H1 (cell line): ENCODE data around the gene THYN1. TPM values are rescaled to one million over a fixed set of nuclear protein-coding genes. Genes with fewer than 3 reads are reported as not detected.
A peak's percentile ranks its signal among the peaks of the same experiment; 100 is the strongest.

Source experiments
- ASH2L ChIP-seq: fragments of 200-600, 300-600 bp; sonication (generic); IDR thresholded peaks from one replicate; pipeline ENCODE4 v1.7.1; 2017; ENCODE audit warnings: low read length
- EZH2 ChIP-seq: fragments of 200-600 bp; sonication (generic); IDR thresholded peaks from 2 replicates; pipeline ENCODE4 v1.7.1; 2012; ENCODE audit warnings: low read depth, mild to moderate bottlenecking, moderate library complexity, low read length, inconsistent platforms; ENCODE audit not compliant: severe bottlenecking
- MAFK ChIP-seq: IDR thresholded peaks from 2 replicates; pipeline ENCODE4 v1.6.1; 2012; ENCODE audit warnings: low read depth, mild to moderate bottlenecking, improper control_type of control experiment, low read length
- RBBP5 ChIP-seq: IDR thresholded peaks from 2 replicates; pipeline ENCODE4 v1.7.1; 2012; ENCODE audit warnings: low read depth, mild to moderate bottlenecking, inconsistent platforms, low read length, moderate library complexity, borderline replicate concordance
- RFX5 ChIP-seq: IDR thresholded peaks from 2 replicates; pipeline ENCODE4 v1.6.1; 2011; ENCODE audit warnings: low read depth, low read length, improper control_type of control experiment, borderline replicate concordance
- SIN3A ChIP-seq, 2 experiments: IDR thresholded peaks in 1 of 2; conservative IDR thresholded peaks in 1 of 2; 2 replicates each; pipeline ENCODE4 v1.6.1; 2011 to 2012; ENCODE audit warnings: low read length in 2 of 2, improper control_type of control experiment in 1 of 2, low read depth in 1 of 2, mild to moderate bottlenecking in 1 of 2
- SIRT6 ChIP-seq: IDR thresholded peaks from one replicate; pipeline ENCODE4 v1.7.1; 2012; ENCODE audit warnings: low read length, inconsistent platforms
- TEAD4 ChIP-seq: IDR thresholded peaks from 2 replicates; pipeline ENCODE4 v1.6.1; 2012; ENCODE audit warnings: low read depth, low read length, inconsistent platforms, mixed read lengths
- polyA plus RNA-seq, 7 experiments: library from polyadenylated mRNA; depleted of rRNA in 3 of 7; stranded (reverse) in 5 of 7; unstranded in 2 of 7; fragments of >200 nt in 5 of 7; fragments of 200-250 nt in 2 of 7; gene quantifications; 1 replicate in 5 of 7; 2 replicates in 1 of 7; 4 replicates in 1 of 7; pipeline versions ENCODE4 v1.2.1 to v1.2.3, GENCODE V29; 2011 to 2013; ENCODE audit warnings: missing spikeins in 2 of 7, mixed read lengths in 2 of 7
- total RNA-seq: library from RNA; stranded (reverse); fragmentation: NEBNext Ultra II Directional; extraction: Animal tissue kit (Norgen Biotek cat#: 25700); gene quantifications from 2 replicates; pipeline ENCODE4 v1.2.1, GENCODE V29; 2021
- TF ChIP-seq, protein P1 (sequence below): fragments of 300-600 bp; sonication (generic); IDR thresholded peaks from 2 replicates; pipeline ENCODE4 v1.7.1; 2012; ENCODE audit warnings: low read length, moderate library complexity, mild to moderate bottlenecking, inconsistent platforms; ENCODE audit not compliant: insufficient replicate concordance
- TF ChIP-seq, protein P2 (sequence below): IDR thresholded peaks from 2 replicates; pipeline ENCODE4 v1.6.1; 2012; ENCODE audit warnings: inconsistent platforms

The THYN1 gene
- total and polyA plus RNA-seq, 2 of the 8 experiments (the other 6 are each of a cell fraction or from before 2014, with no cell fraction given), result 77.3 to 95.1 TPM

DNA sequence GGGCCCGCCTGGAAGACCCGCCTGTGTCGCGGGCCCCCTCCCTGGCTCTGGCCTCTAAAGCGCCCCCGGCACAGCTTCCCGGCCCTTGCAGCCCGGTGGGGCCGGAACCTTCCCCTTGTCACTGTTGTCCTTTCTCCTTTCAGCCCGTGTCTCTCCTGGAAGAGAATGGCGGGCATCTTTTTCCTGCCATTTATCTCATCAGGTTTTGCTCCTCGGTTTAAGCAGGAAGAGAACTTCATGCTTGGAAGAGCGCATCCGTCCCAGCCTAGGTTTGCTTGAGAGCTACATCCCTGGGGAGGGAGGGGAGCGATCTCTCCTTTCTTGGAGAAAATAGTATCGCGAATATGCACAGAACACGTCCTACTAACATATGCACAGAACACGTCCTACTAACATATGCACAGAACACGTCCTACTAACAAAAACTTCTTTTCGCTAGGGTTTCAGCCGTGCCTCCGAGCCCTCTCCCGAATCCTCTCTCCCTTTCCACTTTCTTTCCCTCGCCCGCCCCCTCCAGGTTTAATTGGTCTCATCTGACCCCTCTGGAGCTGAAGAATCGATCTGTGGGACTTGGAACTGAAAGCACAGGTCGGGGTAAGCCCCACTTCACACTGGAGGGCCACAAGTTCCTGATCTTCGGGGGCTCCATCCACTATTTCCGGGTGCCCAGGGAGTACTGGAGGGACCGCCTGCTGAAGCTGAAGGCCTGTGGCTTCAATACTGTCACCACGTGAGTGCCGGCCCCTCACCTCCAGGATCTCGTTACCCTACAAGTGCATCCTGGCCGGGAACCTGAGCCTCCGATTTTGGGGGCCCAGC is 24.2 kb upstream of the THYN1 start (continued):
- TF ChIP-seq RFX5 (no peak), EZH2 (no peak), SIN3A (conservative IDR thresholded peaks at IDR 0.05 in 1 of 2, IDR thresholded peaks at IDR 0.05 in 1 of 2; ENCODE audit: low read depth in 1 of 2, low read length in 2 of 2) (no peak; a peak in 1 of 4 replicates), RBBP5 (no peak), SIRT6 (no peak), ASH2L (peak; percentile 42), MAFK (no peak), TEAD4 (no peak)
- TF ChIP-seq, protein P1, sequence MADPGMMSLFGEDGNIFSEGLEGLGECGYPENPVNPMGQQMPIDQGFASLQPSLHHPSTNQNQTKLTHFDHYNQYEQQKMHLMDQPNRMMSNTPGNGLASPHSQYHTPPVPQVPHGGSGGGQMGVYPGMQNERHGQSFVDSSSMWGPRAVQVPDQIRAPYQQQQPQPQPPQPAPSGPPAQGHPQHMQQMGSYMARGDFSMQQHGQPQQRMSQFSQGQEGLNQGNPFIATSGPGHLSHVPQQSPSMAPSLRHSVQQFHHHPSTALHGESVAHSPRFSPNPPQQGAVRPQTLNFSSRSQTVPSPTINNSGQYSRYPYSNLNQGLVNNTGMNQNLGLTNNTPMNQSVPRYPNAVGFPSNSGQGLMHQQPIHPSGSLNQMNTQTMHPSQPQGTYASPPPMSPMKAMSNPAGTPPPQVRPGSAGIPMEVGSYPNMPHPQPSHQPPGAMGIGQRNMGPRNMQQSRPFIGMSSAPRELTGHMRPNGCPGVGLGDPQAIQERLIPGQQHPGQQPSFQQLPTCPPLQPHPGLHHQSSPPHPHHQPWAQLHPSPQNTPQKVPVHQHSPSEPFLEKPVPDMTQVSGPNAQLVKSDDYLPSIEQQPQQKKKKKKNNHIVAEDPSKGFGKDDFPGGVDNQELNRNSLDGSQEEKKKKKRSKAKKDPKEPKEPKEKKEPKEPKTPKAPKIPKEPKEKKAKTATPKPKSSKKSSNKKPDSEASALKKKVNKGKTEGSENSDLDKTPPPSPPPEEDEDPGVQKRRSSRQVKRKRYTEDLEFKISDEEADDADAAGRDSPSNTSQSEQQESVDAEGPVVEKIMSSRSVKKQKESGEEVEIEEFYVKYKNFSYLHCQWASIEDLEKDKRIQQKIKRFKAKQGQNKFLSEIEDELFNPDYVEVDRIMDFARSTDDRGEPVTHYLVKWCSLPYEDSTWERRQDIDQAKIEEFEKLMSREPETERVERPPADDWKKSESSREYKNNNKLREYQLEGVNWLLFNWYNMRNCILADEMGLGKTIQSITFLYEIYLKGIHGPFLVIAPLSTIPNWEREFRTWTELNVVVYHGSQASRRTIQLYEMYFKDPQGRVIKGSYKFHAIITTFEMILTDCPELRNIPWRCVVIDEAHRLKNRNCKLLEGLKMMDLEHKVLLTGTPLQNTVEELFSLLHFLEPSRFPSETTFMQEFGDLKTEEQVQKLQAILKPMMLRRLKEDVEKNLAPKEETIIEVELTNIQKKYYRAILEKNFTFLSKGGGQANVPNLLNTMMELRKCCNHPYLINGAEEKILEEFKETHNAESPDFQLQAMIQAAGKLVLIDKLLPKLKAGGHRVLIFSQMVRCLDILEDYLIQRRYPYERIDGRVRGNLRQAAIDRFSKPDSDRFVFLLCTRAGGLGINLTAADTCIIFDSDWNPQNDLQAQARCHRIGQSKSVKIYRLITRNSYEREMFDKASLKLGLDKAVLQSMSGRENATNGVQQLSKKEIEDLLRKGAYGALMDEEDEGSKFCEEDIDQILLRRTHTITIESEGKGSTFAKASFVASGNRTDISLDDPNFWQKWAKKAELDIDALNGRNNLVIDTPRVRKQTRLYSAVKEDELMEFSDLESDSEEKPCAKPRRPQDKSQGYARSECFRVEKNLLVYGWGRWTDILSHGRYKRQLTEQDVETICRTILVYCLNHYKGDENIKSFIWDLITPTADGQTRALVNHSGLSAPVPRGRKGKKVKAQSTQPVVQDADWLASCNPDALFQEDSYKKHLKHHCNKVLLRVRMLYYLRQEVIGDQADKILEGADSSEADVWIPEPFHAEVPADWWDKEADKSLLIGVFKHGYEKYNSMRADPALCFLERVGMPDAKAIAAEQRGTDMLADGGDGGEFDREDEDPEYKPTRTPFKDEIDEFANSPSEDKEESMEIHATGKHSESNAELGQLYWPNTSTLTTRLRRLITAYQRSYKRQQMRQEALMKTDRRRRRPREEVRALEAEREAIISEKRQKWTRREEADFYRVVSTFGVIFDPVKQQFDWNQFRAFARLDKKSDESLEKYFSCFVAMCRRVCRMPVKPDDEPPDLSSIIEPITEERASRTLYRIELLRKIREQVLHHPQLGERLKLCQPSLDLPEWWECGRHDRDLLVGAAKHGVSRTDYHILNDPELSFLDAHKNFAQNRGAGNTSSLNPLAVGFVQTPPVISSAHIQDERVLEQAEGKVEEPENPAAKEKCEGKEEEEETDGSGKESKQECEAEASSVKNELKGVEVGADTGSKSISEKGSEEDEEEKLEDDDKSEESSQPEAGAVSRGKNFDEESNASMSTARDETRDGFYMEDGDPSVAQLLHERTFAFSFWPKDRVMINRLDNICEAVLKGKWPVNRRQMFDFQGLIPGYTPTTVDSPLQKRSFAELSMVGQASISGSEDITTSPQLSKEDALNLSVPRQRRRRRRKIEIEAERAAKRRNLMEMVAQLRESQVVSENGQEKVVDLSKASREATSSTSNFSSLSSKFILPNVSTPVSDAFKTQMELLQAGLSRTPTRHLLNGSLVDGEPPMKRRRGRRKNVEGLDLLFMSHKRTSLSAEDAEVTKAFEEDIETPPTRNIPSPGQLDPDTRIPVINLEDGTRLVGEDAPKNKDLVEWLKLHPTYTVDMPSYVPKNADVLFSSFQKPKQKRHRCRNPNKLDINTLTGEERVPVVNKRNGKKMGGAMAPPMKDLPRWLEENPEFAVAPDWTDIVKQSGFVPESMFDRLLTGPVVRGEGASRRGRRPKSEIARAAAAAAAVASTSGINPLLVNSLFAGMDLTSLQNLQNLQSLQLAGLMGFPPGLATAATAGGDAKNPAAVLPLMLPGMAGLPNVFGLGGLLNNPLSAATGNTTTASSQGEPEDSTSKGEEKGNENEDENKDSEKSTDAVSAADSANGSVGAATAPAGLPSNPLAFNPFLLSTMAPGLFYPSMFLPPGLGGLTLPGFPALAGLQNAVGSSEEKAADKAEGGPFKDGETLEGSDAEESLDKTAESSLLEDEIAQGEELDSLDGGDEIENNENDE, result no peak
- TF ChIP-seq, protein P2, sequence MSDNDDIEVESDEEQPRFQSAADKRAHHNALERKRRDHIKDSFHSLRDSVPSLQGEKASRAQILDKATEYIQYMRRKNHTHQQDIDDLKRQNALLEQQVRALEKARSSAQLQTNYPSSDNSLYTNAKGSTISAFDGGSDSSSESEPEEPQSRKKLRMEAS, result peak; percentile 70
